GM18499 (cell line): ENCODE results near the gene HHIP.
"Not testable (repeated sequence)": the region's sequence is repeated elsewhere in the genome, so short reads cannot be mapped to it uniquely, and the experiment has no call there.

Experiments used
- ATAC-seq: cut with Tn5 transposase; IDR thresholded peaks from one replicate; pipeline ENCODE4 v1.9.1; 2021; ENCODE audit warnings: moderate number of reproducible peaks; ENCODE audit not compliant: insufficient read depth, unreplicated experiment

Gene HHIP

DNA sequence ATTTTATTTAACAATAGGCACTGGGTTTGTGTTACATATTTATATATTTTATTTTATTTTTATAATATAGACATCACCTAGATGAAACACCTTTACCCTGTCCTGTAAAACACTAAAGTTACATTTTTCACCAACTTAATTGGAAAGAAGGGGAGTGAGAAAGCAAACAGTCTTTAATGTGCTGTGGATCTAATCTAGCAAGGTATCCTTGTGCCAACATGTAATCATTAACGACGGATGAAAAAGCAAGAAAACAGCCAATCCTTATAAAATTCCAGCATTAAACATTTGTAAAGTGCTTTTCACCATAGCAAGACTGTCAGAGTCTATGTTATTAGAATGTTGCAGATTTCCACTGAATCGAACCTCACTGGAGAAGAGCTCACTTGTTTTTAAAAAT lies 92.7 kb downstream of the HHIP start:
- no peak for ATAC-seq

GRCh38 chr4:144739511-144740033 lies 93.6 kb downstream of the HHIP start:
- no peak for ATAC-seq

DNA sequence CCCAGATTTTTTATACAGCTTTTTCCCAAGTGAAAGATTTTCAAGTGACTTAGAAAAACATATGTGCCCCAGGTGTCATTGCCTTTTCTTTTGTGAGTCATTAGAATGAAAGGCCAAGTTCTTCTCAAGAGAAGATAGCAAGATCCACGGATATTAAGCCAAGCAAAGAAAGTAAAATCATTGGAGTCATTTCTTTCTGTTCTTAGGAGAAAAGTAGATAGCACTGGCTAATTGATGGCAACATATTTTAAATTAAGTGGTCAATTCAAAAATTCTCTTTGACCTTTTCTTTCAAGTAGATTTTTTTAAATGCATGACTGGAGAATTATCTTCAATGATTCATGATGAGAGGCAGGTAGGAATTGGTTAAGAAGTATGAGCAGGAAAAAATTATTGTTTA lies 94.4 kb downstream of the HHIP start:
- ATAC-seq = no peak

- no peak for ATAC-seq
Observed at GRCh38 chr4:144748814-144749555, 103.0 kb downstream of the HHIP start.

DNA sequence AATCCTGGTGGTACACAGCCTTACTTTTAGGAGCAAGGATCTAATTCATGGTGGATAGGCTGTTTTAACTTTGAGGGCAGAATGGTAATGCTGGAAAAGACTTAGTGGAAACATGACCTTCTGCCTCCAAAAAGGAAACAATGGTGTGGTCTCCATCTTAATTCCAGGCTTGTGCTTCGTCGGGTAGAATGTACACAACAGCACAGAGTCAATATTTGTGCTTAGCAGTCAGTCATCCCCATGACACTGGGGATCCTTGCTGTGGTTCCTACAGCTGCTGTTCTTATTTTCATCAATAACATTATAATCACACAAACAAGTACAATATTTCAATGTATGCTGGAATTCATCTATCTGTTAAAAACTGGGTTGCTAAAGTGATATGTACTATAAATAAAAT lies 104.4 kb downstream of the HHIP start:
- no peak for ATAC-seq

DNA sequence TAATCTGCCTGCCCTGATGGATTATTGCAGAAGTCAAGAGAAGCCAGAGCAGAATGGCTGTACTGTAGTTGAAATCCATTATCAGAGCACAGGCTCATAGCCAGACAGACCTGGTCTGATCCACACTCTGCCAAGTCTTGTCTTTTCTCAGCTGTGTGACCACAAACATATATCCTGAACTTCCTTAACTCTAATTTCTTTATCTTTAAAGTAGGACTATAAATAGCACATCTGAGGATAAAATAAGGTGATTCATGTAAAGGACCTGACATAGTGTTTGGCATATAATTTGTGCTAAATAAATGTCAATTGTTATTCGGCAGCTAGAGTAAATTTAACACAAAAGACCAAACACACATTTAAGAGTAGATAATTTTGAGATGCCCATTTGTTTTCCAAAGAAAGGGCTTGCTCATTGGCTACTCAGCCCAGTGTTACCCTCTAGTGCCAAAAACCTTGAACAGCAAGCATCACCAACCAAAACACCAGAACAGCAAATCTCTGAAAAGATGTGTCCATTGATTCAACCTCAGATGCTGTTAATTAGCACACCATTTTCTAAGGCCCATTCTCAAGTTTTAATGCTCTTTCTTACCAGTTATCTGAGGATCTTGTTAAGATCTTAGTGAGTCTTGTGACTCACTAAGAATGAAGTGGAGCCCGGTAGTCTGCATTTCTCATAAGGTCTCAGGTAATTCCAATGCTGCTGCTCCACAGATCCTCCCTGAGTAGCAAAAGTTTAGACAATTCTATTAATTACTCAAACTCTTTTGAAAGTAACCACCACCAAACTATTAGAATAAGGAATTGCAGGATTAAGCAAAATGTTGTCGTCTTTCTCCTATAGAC lies 108.8 kb downstream of the HHIP start:
- ATAC-seq = no peak

DNA sequence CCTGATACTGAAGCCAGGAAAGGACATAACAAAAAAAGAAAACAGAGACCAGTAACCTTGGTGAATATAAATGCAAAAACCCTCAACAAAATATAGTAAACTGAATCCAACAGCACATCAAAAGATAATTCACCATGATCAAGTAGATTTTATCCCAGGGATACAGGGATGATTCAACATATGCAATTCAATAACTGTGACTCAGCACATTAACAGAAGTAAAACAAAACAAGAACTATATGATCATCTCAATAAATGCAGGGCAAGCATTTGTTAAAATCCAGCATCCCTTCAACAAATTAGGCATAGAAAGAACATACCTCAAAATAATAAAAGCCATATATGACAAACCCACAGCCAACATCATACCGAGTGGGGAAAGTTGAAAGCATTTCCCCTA lies 112.0 kb downstream of the HHIP start:
- ATAC-seq = no peak

GRCh38 chr4:144768809-144769208 lies 122.9 kb downstream of the HHIP start:
- not testable (repeated sequence) for ATAC-seq

- no peak for ATAC-seq
Observed at GRCh38 chr4:144778364-144778763, 132.4 kb downstream of the HHIP start.

- ATAC-seq = no peak
Observed at GRCh38 chr4:144782345-144782744, 136.4 kb downstream of the HHIP start.

GRCh38 chr4:144785961-144786360 lies 140.0 kb downstream of the HHIP start:
- ATAC-seq = no peak

GRCh38 chr4:144787365-144788258 lies 141.7 kb downstream of the HHIP start:
- no peak for ATAC-seq

DNA sequence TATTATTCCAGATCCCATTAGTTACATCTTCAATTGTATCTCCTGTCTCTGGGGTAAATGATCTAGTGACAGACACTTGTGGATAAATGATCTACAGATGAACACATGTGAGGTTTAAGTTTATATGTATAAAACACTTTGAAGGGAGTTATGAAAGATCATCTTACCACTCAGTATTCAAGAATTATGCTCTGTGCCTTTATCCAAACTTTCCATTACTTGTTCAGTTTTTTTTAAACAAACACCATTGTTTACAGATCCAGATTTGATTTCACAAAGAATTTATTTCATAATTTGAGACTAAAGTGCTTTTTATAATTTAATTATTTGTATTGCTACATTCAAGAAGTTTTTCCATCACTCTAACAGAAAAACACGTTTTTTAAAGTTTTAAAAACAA lies 142.5 kb downstream of the HHIP start:
- no peak for ATAC-seq

DNA sequence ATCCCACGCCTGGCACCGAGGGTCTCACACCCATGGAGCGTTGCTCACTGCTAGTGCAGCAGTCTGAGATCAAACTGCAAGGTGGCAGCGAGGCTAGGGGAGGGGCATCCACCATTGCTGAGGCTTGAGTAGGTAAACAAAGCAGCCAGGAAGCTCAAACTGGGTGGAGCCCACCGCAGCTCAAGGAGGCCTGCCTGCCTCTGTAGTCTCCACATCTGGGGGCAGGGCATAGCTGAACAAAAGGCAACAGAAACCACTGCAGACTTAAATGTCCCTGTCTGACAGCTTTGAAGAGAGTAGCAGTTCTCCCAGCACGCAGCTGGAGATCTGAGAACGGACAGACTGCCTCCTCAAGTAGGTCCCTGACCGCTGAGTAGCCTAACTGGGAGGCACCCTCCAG lies 146.0 kb downstream of the HHIP start:
- not testable (repeated sequence) for ATAC-seq
